Measurements from ENCODE around the gene RABGGTB.
"Not testable (repeated sequence)": the region's sequence is repeated elsewhere in the genome, so short reads cannot be mapped to it uniquely, and the experiment has no call there.

RABGGTB gene

GRCh38 chr1:75796376-75797272 lies 10.6 kb downstream of the RABGGTB start, which contains the start of gene MSH4:
Gene MSH4 (plus strand): TSS chr1:75796882. CDS start chr1:75796986, 104 bp downstream.
- DNase-seq (ENCODE audit: low read depth) = no peak

DNA sequence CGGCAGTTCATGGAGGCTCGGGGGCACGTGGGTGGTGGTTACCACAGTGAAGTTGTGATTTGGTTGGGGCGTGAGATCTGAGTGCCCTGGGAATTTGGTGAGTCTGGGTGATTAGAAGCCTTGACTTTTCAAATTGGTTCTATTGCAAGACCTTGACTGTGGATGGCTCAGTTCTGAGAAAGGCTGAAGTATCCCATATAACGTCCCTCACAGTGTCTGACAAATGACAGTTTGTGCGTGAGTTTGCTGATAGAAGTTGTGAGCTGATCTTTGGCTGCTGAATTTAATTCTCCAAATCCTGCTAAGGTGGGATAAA lies 11.2 kb downstream of the RABGGTB start:
- DNase-seq (ENCODE audit: low read depth) = no peak

- DNase-seq (ENCODE audit: low read depth) = no peak
Observed at GRCh38 chr1:75797606-75798216, 11.7 kb downstream of the RABGGTB start.

GRCh38 chr1:75801480-75801879 lies 15.4 kb downstream of the RABGGTB start:
- not testable (repeated sequence) for DNase-seq (ENCODE audit: low read depth)

GRCh38 chr1:75808921-75809320 lies 22.9 kb downstream of the RABGGTB start:
- DNase-seq (ENCODE audit: low read depth) = no peak

DNA sequence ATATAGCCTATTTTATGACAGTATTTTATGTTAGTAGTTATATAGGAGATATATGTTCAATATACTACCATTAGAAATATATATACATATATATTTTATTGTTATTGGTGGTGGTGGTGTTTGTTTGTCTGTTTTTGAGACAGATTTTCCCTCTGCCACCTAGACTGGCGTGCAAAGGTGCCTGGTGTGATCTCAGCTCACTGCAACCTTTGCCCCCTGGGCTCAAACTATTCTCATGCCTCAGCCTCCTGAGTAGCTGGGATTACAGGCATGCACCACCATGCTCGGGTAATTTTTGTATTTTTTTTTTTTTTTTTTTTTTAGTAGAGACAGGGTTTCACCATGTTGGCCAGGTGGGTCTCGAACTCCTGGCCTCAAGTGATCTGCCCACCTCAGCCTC lies 24.1 kb downstream of the RABGGTB start:
- DNase-seq (ENCODE audit: low read depth) = not testable (repeated sequence)

DNA sequence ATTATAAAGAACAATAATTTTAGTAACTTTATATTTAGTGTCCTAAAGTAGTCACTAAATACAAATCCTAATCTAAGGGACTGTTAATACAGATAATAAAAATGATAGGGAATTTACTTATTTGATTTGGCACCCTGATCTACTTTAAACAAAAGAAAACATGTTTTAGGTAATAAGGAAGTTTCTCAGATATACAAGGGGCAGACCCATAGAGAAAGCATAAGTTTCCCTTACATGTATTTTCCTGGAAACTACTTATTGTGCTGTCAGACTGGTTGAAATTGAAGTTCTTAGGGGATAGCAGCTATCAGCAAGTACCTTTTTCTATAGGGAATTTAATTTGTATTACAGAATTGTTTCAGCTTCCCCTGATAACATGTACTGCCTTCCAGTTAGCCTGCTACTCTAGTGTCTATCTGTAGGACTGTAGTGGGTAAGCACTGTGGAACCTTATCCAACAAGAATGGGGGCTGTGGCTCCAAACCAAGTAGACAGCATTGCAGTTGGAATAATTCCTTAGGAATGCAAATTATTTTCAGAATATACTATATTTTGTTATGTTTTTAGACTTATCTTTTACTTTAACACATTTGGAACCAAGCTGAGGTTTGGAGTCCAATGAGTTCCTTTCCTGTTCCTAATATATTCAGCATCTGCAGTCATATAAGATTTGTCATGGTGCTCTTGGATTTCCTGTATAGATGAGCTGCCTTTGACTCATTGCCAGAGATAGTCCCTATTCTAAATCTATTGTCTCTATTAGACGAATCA lies 25.3 kb downstream of the RABGGTB start:
- DNase-seq (ENCODE audit: low read depth) = no peak

DNA sequence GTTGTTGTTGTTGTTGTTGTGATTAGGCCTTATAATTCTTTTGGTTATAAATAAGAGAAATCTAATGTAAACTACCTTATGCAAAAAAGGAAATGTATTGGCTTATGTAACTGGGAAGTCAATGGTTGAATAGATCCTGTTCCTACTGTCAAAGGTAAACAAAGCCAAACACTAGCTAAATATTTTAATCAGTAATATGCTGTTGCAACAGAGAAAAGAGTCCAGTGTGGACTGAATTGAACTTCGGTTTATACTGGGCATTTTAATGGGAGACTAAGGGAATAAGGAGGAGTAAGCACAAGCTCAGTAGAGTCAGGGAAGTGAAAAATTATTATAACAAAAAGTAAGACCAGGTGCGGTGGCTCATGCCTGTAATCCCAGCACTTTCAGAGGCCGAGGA lies 26.0 kb downstream of the RABGGTB start:
- DNase-seq (ENCODE audit: low read depth) = no peak

GRCh38 chr1:75823596-75823995 lies 37.5 kb downstream of the RABGGTB start:
- not testable (repeated sequence) for DNase-seq (ENCODE audit: low read depth)

DNA sequence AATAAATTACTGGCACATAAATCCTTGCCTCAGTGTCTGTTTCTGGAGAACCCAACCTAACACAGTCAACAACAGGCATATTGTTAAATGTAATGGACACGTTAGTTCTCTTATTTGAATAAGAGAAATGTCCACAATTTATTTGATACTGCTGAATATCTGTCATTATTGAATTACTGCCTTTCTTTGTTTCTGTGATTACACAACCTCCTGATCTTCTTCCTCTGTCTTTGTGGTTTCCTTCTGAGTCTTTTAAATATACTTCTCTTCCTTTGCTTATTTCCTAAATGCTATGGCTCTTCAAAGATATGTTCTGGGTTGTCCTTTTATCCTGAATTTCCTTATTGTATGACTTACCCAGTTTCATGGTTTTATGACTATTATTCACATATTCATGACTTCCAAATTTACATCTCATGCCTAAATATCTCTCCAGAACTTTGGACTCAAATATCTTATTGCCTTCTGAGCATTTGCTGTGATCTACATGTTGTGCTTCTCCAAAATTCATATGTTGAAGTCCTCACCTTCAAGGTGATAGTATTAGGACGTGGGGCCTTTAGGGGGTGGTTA lies 50.6 kb downstream of the RABGGTB start:
- DNase-seq (ENCODE audit: low read depth) = no peak

- DNase-seq (ENCODE audit: low read depth) = no peak
Observed at GRCh38 chr1:75838079-75838478, 52.0 kb downstream of the RABGGTB start.

GRCh38 chr1:75841421-75841820 lies 55.4 kb downstream of the RABGGTB start:
- DNase-seq (ENCODE audit: low read depth) = no peak

All from stimulated activated CD8-positive, alpha-beta memory T cell treated with anti-CD3 and anti-CD28 coated beads, Interleukin-7, amount 100 ng/mL, for 24 hours (primary cell).